GM21723 (cell line): Measurements from ENCODE around the gene SAMHD1.
A peak's percentile ranks its signal among the peaks of the same experiment; 100 is the strongest.
"Not testable (repeated sequence)": the region's sequence is repeated elsewhere in the genome, so short reads cannot be mapped to it uniquely, and the experiment has no call there.

Experiments
- ATAC-seq: cut with Tn5 transposase; IDR thresholded peaks from one replicate; pipeline ENCODE4 v1.9.1; 2021; ENCODE audit warnings: mild to moderate bottlenecking, moderate library complexity; ENCODE audit not compliant: unreplicated experiment

The SAMHD1 gene

DNA sequence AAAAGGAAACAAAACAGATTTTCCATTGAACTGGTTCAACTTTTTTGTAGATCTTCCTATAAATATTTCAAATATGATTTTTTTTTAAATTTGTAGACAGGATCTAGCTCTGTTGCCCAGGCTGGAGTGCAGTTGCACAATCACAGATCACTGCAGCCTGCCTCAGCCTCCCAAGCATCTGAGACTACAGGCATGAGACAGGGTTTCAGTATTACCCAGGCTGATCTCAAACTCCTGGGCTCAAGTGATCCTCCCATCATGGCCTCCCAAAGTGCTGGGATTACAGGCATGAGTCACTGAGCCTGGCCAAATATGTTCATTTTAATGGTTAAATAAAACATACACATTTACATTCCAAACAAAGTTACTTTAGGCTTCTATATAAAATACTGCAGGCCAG, 33.6 kb downstream of the SAMHD1 start:
- ATAC-seq: no peak

DNA sequence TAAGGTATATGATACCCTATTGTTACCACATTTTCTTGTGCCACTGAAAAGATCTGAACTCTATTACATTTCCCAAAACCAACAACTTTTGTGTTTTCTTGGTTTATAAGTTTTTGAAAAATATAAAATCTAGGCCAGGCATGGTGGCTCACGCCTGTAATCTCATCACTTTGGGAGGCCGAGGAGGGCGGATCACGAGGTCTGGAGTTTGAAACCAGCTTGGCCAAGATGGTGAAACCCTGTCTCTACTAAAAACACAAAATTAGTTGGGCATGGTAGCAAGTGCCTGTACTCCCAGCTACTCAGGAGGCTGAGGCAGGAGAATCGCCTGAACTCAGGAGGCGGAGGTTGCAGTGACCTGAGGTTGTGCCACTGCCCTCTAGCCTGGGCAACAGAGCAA, 34.3 kb downstream of the SAMHD1 start:
- ATAC-seq: no peak

DNA sequence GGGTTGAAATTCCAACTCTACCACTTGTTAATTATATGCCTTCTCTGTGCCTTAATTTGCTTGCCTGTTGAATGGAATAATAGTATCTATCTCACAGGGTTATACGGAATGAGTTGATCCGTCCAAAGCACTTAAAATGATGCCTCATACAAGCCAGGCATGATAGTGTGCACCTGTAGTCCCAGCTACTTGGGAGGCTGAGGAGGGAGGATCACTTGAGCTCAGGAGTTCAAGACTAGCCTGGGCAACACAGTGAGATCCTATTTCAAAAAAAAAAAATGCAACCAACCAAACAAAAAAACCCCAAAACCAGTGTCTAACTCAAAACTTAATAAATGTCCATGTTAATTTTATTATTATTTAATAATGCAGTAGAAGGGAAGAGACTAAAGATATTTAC, 35.3 kb downstream of the SAMHD1 start:
- no peak for ATAC-seq

DNA sequence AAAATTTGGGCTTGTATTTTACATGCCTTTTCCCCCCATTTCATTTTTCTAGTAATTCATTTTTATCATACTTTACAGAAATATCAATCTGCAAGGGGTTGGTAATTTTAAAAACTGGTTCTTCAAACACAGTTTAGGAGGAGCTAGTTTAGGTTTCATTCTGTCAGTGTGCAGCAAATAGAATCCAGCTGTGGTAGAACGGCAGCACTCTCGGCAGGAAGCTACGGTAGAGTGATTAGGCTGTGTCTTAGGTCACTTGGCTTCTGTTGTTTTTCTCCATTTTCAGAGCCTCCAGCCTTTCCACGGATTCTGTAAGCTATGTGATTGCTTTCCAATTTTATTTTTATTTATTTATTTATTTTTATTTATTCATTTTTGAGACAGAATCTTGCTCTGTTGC, 42.9 kb downstream of the SAMHD1 start:
- ATAC-seq: no peak

DNA sequence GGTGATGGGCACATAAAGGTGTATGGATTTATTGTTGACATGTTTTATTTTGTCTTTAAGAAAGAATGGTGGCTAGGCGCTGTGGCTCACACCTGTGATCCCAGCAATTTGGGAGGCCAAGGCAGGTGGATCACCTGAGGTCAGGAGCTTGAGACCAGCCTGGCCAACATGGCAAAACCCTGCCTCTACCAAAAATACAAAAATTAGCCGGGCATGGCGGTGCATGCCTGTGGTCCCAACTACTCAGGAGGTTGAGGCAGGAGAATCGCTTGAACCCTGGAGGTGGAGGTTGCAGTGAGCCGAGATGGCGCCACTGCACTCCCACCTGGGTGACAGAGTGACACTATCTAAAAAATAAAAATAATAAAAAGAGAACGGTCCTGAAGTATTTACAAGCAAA, 45.4 kb downstream of the SAMHD1 start:
- not testable (repeated sequence) for ATAC-seq

DNA sequence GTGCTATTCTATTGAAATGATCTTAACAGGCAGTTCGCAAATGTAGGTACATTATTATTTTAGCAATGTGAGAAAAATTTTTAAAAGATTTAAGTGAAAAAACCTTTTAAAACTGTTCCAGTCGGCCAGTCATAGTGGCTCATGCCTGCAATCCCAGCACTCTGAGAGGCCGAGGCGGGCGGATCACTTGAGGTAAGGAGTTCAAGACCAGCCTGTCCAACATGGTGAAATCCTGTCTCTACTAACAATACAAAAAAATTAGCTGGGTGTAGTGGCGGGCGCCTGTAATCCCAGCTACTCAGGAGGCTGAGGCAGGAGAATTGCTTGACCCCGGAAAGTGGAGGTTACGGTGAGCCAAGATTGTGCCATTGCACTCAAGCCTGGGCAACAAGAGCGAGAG, 45.9 kb downstream of the SAMHD1 start:
- not testable (repeated sequence) for ATAC-seq

DNA sequence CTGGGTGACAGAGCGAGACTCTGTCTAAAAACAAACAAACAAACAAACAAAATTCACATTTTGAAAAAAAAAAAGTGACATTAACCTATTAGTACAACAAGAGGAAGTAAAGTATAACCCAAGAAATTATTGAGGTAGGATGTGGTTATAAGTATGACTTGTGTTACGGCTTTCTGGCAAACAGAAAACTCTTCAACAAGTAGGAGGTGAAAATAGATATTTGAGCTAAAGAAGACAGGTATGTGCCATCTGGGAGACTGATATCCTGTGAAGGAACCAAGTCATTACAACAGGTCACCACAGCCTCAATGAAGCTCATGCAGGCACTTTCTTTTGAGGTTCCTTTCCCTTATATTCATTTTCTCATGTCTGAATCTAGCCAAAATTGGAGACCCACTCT, 46.8 kb downstream of the SAMHD1 start:
- no peak for ATAC-seq

DNA sequence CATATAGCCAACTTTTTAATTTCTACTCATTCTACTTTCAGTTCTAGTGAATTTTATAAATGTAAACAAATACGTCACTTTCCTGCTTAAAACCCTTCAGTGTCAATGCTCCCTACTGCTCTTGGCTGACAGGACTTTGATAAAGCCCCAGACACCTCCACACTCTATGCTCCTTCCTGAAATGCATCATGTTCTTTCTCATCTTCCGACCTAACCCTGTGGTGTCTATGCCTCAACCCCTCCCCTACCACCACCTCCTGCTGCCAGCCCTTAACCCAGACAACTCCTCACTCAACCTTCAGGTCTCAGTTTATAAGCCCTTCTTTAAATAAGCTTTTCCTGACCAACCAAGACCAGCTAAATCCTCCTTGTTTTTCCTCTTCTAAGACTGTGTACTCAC, 56.5 kb downstream of the SAMHD1 start:
- no peak for ATAC-seq

DNA sequence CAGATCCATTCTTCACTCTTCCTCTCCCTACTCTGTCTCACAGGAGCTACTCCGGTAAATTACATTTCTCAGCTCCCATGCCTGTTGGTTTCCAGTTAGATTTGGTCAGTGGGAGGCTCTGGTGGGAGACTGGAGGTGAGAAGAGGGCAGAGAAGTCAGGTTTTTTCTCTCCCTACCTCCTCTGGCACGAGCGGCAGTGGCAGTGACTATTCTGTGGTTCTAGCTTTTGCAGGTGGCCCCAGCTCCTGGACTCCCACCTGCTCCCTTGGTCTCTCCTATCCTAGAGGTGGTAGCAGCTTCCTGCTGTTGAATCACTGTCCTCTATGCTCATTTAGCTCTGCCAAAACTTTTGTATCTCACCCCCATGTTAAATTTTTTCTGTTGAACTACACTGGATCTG, 57.7 kb downstream of the SAMHD1 start:
- ATAC-seq: no peak

DNA sequence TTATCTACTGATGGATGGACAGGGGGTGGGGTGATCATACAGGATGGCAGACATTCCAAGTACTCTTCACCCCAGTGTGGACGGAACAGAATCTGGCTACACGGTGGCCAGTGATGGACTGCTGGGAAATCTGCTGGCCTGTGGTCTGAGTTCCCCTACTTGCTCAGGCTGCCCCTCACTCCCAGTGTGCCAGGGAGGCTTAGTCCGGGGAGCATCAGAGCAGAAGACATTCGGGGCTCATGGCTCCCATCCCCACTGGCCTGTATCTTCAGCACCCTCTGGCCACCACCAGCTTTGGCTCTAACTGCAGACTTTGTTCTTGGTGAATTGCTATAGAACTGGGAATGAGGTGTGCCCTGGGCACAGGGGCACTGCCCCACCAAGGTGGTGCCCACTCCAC, 60.3 kb downstream of the SAMHD1 start:
- no peak for ATAC-seq

DNA sequence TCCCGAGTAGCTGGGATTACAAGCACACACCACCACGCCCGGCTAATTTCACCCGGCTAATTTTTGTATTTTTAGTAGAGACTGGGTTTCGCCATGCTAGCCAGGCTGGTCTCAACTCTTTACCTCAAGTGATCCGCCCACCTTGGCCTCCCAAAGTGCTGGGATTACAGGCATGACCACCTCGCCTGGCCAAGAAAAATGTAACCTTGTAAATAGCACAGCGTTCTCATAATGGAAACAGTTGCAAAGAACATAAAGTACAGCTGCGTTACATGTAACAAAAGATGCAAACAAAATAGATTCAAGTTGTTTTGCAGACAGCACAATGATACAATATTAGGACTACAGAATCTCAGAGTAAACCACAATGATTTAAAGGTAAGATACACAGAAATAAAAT, 60.9 kb downstream of the SAMHD1 start:
- no peak for ATAC-seq

DNA sequence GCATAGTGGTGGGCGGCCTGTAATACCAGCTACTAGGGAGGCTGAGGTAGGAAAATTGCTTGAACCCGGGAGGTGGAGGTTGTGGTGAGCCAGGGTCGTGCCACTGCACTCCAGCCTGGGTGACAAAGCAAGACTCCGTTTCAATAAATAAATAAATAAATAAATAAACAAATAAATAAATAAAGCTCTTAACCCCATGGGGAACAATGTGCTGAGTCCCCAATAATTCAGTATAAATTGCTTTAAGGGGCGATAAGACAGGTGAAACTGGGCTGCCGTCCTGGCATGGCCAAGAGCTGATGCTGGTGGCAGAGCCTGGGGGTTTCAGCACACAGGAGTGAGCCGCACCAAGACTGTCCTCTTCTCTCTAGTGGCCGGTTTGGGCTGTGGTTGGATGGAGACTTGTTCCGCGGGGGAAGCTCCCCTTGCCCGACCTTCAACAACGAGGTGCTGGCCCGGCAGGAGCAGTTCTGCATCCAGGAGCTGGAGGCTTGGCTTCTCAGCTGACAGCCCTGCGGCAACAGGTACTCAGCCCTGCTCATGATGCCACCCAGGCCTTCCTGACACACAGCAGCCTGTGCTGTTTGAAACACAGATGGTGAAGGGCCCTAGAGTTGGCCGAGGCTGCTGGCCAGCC, 62.5 kb downstream of the SAMHD1 start:
- ATAC-seq: no peak

DNA sequence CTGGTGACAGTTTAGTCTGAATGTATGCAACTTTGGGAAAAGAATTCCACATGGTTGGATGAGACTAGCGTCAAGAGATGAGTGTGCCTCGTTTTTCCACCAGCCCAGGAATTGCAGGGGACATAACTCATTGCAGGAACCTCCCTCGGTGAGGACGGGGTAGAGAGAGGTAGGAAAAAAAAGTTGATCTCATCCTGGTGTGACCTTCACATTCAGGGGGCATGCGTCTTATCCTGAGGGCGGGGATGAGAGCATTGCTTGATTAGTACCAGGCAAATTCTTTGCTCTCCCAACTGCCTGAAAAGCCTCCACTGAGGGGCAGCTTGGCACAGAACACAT, 63.8 kb downstream of the SAMHD1 start:
- ATAC-seq: no peak

DNA sequence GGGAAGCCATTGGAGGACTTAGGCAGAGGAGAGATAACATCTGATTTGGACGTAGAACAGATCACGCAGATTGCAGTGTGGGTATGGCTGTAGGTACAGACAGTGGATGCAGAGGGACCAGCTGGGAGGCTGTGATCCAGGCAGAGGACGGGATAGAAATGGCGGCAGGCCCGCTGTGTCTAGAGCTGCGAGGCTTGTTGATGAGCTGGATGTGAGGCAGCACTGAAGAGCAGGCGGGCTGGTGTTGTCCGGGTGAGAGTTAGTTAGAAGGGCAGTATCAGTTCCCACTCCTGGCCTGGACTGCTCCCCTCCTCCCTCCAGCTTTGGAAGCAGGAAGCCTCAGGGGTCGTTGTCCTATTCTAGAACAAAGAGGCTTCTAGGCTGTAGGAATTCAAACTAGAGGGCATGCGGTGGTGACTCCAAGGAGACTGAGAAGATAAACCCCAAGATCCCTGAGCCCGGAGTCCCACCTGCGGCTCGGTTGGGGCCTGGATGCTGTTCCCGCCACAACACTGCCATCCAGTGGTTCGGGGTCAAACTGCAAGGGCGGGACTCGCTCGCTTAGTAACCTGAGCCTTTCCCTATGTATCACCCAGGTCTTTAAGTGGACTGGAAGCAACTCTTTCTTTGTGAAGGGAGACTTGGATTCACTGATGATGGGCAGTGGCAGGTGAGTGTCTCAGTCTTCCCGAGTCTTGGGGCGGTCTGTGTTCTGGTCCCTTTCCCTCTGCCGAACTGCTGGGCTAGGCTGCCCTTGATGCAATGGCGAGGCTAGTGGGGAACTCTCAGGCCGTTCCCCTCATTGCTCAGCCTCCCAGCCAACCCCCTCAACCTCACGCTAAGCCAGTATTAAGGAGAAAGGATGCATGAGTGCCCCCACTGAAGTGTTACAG, 64.4 kb downstream of the SAMHD1 start:
- ATAC-seq: peak; percentile 73

DNA sequence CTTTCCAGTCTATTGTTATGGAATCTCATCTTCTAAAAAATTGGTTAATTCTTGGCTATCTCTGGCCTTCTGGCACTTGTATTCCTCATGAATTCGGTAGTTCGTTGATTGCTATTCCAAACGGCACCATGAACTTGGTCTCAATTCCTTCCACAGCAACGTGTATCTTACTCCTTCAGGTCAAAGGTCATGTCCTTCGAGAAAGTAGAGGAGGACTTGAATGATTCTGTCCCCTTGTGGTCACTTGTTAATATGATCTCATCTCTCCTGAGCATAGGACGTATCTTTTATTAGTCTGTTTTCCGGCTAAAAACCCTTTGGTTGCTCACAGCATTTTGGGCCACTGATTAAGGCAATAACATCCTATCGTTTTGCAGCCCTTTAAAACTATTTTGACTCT, 66.2 kb downstream of the SAMHD1 start:
- no peak for ATAC-seq

DNA sequence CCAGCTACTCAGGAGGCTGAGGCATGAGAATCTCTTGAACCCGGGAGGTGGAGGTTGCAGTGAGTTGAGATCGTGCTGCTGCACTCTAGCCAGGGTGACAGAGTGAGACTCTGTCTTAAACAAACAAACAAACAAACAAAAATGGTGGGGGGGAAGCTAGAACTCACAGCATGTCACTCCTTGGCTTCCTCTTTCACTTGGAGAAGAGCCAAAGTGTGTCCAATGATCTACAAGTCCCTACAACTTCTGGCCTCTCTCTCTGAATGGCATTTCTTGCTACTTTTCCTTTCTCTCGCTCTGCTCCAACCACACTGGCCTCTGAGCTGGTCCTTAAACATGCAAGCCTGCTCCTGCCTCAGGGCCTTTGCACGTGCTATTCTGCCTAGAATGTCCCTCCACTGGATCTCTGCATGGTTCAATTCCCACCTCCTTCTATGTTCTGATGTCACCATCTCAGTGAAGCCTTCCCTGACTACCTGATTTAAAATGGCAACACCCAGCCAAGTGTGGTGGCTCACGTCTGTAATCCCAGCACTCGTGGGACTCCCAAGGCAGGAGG, 67.5 kb downstream of the SAMHD1 start:
- ATAC-seq: no peak

DNA sequence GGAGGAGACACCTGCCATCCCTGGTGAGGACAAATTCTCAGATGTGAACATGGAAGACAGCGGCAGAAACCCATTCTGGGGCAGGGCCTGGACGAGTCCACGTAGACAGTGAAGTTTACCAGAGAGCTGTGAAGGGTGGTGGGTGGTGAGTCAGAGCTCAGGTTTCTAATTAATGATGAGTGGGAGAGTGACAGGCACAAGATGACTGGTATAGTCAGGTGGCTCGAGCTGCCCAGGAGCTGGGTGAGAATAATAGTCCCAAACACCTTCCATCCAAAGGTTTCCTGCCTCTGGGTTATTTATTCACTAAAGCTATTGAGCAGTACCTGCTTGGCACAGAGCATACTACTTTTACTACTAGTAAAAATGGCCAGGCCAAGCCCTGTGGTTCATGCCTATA, 69.6 kb downstream of the SAMHD1 start:
- no peak for ATAC-seq

DNA sequence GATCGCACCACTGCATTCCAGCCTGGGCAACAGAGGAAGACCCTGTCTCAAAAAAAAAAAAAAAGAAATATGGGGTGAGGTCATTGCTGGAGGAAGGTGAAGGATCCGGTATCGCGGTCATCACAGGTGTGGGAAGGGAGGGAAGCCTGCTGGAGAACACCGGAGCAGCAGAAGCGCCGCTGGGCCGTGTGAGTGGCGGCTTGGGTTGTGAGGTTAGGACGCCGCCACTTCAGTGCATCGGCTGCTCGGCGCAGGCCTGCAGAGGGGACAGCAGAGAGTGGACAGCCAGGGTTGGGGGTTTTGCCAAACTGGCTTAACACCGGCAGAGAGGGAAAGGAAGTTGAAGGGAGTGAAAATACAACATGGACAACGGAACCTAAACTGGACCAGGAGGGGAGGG, 70.2 kb downstream of the SAMHD1 start:
- ATAC-seq: no peak

DNA sequence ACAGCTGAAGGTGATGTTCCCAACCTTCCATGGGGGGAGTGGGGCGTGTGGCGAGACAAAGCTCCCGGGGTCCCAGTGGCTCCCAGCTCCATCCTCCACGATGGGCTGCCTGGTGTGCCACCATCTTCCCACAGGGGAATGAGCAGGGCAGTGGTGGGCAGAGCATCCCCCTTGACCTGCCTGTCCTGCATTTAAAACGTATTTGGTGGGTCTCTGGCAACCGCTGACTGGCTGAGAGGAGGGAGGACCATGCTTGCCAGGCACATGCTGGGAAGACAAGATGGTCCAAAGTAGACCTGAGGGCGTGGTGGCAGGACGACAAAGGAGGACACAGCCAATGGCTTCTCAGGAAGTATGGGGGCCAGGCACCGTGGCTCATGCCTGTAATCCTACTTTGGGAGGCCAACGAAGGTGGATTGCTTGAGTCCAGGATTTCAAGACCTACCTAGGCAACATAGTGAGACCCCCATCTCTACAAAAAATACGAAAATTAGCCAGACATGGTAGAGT, 70.7 kb downstream of the SAMHD1 start:
- ATAC-seq: no peak

DNA sequence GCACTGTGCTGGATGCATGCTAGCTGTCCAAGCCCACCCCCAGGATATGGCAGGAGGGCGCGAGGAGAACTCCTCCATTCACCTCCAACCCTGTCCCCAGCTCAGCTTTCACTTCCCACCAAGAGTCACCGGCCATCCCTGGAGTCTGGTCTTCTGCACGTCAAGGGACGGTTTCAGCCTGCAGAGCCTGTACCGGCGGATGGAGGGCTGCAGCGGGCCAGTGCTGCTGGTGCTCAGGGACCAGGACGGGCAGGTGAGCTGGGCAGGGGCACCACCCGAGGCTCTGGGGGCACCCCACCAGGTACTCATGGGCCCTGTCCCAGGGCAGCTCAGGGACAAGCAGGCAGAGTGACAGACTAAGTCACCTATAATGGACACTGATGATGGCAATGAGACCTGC, 72.6 kb downstream of the SAMHD1 start:
- no peak for ATAC-seq

DNA sequence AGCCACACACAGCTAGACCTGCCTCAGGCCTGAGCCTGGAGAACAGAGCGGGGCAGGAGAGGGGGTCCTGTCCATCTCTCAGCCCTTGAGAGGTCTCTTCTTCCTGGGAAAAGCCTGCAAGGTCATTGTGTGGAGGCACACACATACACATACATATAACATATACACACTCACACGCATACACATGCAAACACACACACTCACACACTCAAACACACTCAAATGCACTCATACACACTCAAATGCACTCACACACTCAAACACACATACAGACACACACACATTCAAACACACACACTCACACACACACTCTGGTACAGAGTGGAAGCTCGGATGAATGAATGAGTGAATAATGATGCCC, 75.1 kb downstream of the SAMHD1 start:
- ATAC-seq: no peak
